ENCODE measurements around the gene SCAF8. TPM values are rescaled to one million over a fixed set of nuclear protein-coding genes. Genes with fewer than 3 reads are reported as not detected.

The SCAF8 gene
- total and polyA plus RNA-seq, 2 of the 4 experiments (the other 2 are of a cell fraction): 16.1 to 23.5 TPM

DNA sequence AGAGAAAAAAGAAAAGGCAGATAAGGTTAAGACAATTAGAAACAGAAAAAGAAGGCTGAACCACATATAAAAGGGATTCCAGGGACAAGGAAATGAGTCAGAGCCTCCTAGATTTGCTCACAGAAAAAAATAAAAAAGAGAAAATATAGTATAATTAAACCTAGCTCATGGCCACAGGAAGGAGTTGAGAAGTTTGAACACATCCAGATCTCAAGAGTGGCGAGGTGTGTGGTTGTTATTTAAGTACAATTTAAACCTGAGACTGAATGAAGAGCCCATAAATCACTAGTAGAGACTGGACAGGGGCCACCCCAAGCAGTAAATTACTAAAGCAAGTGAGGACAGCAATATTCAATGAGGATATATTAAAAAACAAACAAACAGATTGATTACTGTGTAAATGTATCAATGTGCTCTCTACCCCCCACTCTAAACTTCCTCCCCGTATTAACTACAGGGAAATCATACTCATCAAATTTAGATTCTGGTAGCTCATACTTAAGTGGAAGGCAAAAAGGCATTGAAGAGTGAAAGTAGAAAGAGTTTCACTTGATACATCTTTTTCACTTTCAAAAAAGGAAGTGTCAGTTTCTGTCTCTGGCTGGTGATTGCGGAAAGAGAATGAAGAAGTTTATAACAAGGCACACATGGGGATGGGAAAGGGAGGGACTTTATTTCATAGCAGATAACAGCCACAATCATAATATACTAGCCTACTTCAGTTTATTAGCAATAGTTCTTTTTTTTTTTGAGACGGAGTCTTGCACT, 49.3 kb upstream of the SCAF8 start:
- in situ Hi-C loops (cut with MboI; ENCODE audit: low sequenced_read_pairs): no loop called here

More for the DNA sequence above, 49.3 kb upstream of the SCAF8 start:
- BruUV-seq (replicated peaks): no TSS peak
- no peaks in the 10 kb centered on the region for H3K27me3 ChIP-seq (ENCODE audit: control insufficient read depth, insufficient read depth, low read length)
- H3K79me1 ChIP-seq (ENCODE audit: low read depth in 1 of 2, low read length in 2 of 2): no peaks in the 10 kb centered on the region
- H4K20me1 ChIP-seq (ENCODE audit: insufficient read depth, low read length): no peaks in the 10 kb centered on the region
- H3K4me3 ChIP-seq (ENCODE audit: insufficient read depth, low read depth, low read length): no peak overlapping the region
- H3K9ac ChIP-seq (ENCODE audit: low read depth, low read length): no peak overlapping the region
- H2BK15ac ChIP-seq (ENCODE audit: low read depth, low read length): no peak overlapping the region
- ATAC-seq (ENCODE audit: low read depth) (peak; percentile 79), DNase-seq (peak; percentile 49)
- no peak overlapping the region; a peak in 1 of 4 replicates for H4K8ac ChIP-seq (ENCODE audit: low read depth in 2 of 2, low read length in 2 of 2)
- dilution Hi-C loops (cut with HindIII; ENCODE audit: low sequenced_read_pairs, unreplicated experiment) (no loop called here), intact Hi-C loops (cut with micrococcal nuclease) (no loop called here)
- POLR2A ChIA-PET (ENCODE audit: unreplicated experiment): interaction anchor here (0.6 kb wide), 1 partner anchor 9 kb away, joined by 3 read pairs; no protein-coding TSS in a partner anchor
- H3K9me3 ChIP-seq (ENCODE audit: control insufficient read depth, insufficient read depth, low read length): no peaks in the 10 kb centered on the region
- H4K91ac ChIP-seq (ENCODE audit: insufficient read depth, low read depth, low read length): no peak overlapping the region
- TF ChIP-seq MAZ (IDR thresholded peaks at IDR 0.05; ENCODE audit: borderline replicate concordance, low read depth, low read length) (no peak), RFX5 (IDR thresholded peaks at IDR 0.05; ENCODE audit: low read depth, low read length) (no peak), RAD21 (IDR thresholded peaks at IDR 0.05; ENCODE audit: low read length) (no peak)
- CTCF ChIA-PET: interaction anchor here (1.3 to 1.5 kb wide), 2 partner anchors 8 to 9 kb away, joined by 4 to 6 read pairs; no protein-coding TSS in a partner anchor
- H3K4ac ChIP-seq (ENCODE audit: low read depth, low read length): no peak overlapping the region
- H3K4me1 ChIP-seq (ENCODE audit: control insufficient read depth, insufficient read depth, low read length): no peaks in the 10 kb centered on the region; the same call in 1 of the 2 replicates
- H3K14ac ChIP-seq (replicated peaks; ENCODE audit: low read depth, low read length): no peak overlapping the region
- no peak overlapping the region for H2AK9ac ChIP-seq (replicated peaks; ENCODE audit: low read depth, low read length, poor library complexity)
- no peak overlapping the region for H3K23ac ChIP-seq (ENCODE audit: low read depth, low read length)
- no peak overlapping the region for H2AK5ac ChIP-seq (ENCODE audit: low read depth, low read length)
- H3K27ac ChIP-seq (ENCODE audit: insufficient read depth, low read length): no peak overlapping the region
- no peak overlapping the region for H2BK120ac ChIP-seq (ENCODE audit: low read depth, low read length)
- no peak overlapping the region for H3K18ac ChIP-seq (ENCODE audit: low read depth, low read length)
- H2AFZ ChIP-seq (replicated peaks; ENCODE audit: low read length, poor library complexity): no peak overlapping the region
- H2BK20ac ChIP-seq (ENCODE audit: low read depth, low read length): no peak overlapping the region
- no CpG with 5 or more reads among the region's 4 CpGs for WGBS, 2 experiments (ENCODE audit: extremely low coverage in 2 of 2, insufficient read length in 1 of 2)
- H3K4me2 ChIP-seq (ENCODE audit: low read depth, low read length): no peak overlapping the region; the same call in 1 of the 2 replicates
- no peaks in the 10 kb centered on the region for H3K36me3 ChIP-seq (ENCODE audit: control insufficient read depth, insufficient read depth, low read length)
- H3K9me1 ChIP-seq (ENCODE audit: insufficient read depth, low read length): no peaks in the 10 kb centered on the region
- no peak overlapping the region for H3K56ac ChIP-seq (ENCODE audit: extremely low read depth, insufficient read depth, low read length)
- H2BK5ac ChIP-seq (ENCODE audit: low read depth, low read length, poor library complexity, severe bottlenecking): no peak overlapping the region
- H4K5ac ChIP-seq (ENCODE audit: low read depth, low read length): no peak overlapping the region
